ENCODE results near the gene DNM1.

DNA sequence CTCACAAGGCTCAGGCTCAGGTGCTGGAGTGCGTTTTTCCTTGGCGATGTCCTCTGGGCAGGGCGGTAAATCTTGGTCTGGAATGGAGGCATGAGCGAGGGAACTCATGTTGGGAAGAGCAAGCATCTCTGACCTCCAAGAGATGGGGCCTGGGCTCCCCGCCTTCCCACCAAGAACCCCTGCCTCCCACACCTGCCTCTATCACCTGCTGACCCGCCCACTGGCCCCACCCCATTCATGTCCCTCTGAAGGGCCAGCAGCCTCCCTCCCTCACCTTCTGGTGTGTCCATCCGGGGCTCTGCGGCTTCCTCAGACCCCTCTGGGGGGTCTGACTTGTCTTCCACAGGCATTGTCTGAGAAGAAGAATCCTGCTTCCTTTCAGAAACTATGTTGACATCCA is 22.7 kb upstream of the DNM1 start:
- TF ChIP-seq ATF3 (IDR thresholded peaks at IDR 0.05; ENCODE audit: insufficient read depth, low read depth, low read length) (no peak), POLR2A (IDR thresholded peaks at IDR 0.05; ENCODE audit: control extremely low read depth in 1 of 2, low read depth in 2 of 2, low read length in 2 of 2) (no peak), SUZ12 (IDR thresholded peaks at IDR 0.05; ENCODE audit: low read length) (no peak), FOSL1 (IDR thresholded peaks at IDR 0.05; ENCODE audit: insufficient read depth, low read depth, low read length) (no peak)
- TF ChIP-seq, protein P1, sequence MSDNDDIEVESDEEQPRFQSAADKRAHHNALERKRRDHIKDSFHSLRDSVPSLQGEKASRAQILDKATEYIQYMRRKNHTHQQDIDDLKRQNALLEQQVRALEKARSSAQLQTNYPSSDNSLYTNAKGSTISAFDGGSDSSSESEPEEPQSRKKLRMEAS (IDR thresholded peaks at IDR 0.05) = no peak
